HepG2 (cell line): ENCODE results near the gene PRCP. TPM values are rescaled to one million over a fixed set of nuclear protein-coding genes. Genes with fewer than 3 reads are reported as not detected.

Source experiments
- FOXO4 ChIP-seq: sonication (generic); formaldehyde crosslinking; conservative IDR thresholded peaks from 2 replicates; pipeline ENCODE4 v1.8.1; 2023; ENCODE audit warnings: missing genetic modification reagents
- HNF4G ChIP-seq, 2 experiments: sonication (generic) in 1 of 2; formaldehyde crosslinking in 1 of 2; IDR thresholded peaks; 2 replicates each; pipeline versions ENCODE4 v1.4.0 to v1.6.1; 2011 to 2020; ENCODE audit warnings: borderline replicate concordance in 2 of 2, low read depth in 2 of 2, mild to moderate bottlenecking in 2 of 2, low read length in 1 of 2, missing genetic modification reagents in 1 of 2, moderate library complexity in 1 of 2
- HNRNPK ChIP-seq: fragments of 200-400 bp; formaldehyde crosslinking; IDR thresholded peaks from 2 replicates; pipeline ENCODE4 v1.6.1; 2018; ENCODE audit warnings: low read length, low read depth, moderate library complexity, mild to moderate bottlenecking; ENCODE audit not compliant: poor library complexity, severe bottlenecking
- IRF1 ChIP-seq: sonication (generic); formaldehyde crosslinking; IDR thresholded peaks from 2 replicates; pipeline ENCODE4 v1.4.0; 2020; ENCODE audit warnings: low read depth, mild to moderate bottlenecking, missing genetic modification reagents
- KLF11 ChIP-seq: IDR thresholded peaks from 2 replicates; pipeline ENCODE4 v1.6.1; 2016; ENCODE audit warnings: missing compliant biosample characterization
- LCORL ChIP-seq, 2 experiments: fragments of 450-650 bp in 1 of 2; sonication (generic) in 1 of 2; formaldehyde crosslinking in 1 of 2; IDR thresholded peaks; 2 replicates each; pipeline versions ENCODE4 v1.5.0 to v1.6.1; 2017 to 2020; ENCODE audit warnings: antibody characterized with exemption in 1 of 2, missing genetic modification reagents in 1 of 2
- MED8 ChIP-seq: sonication (generic); formaldehyde crosslinking; IDR thresholded peaks from 2 replicates; pipeline ENCODE4 v1.8.1; 2023; ENCODE audit warnings: mild to moderate bottlenecking, missing genetic modification reagents; ENCODE audit not compliant: insufficient replicate concordance
- MLLT10 ChIP-seq: sonication (generic); formaldehyde crosslinking; IDR thresholded peaks from 2 replicates; pipeline ENCODE4 v1.4.0; 2020; ENCODE audit warnings: missing genetic modification reagents
- NCOR1 ChIP-seq: fragments of 200-600 bp; sonication (generic); IDR thresholded peaks from 2 replicates; pipeline ENCODE4 v1.7.0; 2017; ENCODE audit warnings: antibody characterized with exemption, low read length, borderline replicate concordance
- SAP130 ChIP-seq: IDR thresholded peaks from 2 replicates; pipeline ENCODE4 v1.6.1; 2016; ENCODE audit warnings: low read depth
- ZNF513 ChIP-seq: sonication (generic); formaldehyde crosslinking; conservative IDR thresholded peaks from 2 replicates; pipeline ENCODE4 v1.5.0; 2020; ENCODE audit warnings: missing genetic modification reagents
- ZSCAN22 ChIP-seq: sonication (generic); formaldehyde crosslinking; IDR thresholded peaks from 2 replicates; pipeline ENCODE4 v1.4.0; 2020; ENCODE audit warnings: mild to moderate bottlenecking, missing genetic modification reagents
- polyA plus RNA-seq, 8 experiments: library from polyadenylated mRNA; depleted of rRNA in 3 of 8; stranded (reverse) in 7 of 8; unstranded in 1 of 8; fragments of >200 nt; fragmentation: Illumina TruSeq in 4 of 8; extraction: Trizol in 4 of 8; gene quantifications; 2 replicates each; pipeline versions ENCODE4 v1.2.1 to v1.2.3, GENCODE V29; 2011 to 2016; ENCODE audit warnings: low read depth in 4 of 8, missing spikeins in 1 of 8, mixed read lengths in 1 of 8; ENCODE audit not compliant: insufficient read depth in 1 of 8
- total RNA-seq, 5 experiments: library from RNA; depleted of rRNA; stranded (reverse); fragments of >200 nt; fragmentation: Illumina TruSeq; extraction: Trizol; gene quantifications; 2 replicates each; pipeline ENCODE4 v1.2.3, GENCODE V29; 2016; ENCODE audit warnings: low read depth in 1 of 5
- TF ChIP-seq, protein P1 (sequence below): sonication (generic); formaldehyde crosslinking; IDR thresholded peaks from 2 replicates; pipeline ENCODE4 v1.4.0; 2020; ENCODE audit warnings: missing genetic modification reagents
- TF ChIP-seq, protein P2 (sequence below): sonication (generic); formaldehyde crosslinking; conservative IDR thresholded peaks from 2 replicates; pipeline ENCODE4 v1.4.0; 2020; ENCODE audit warnings: mild to moderate bottlenecking, missing genetic modification reagents, moderate library complexity

The PRCP gene
- total and polyA plus RNA-seq, 2 of the 13 experiments (the other 11 are each of a cell fraction or from before 2014, with no cell fraction given): 84.2 to 105 TPM

- peak; percentile 77 for TF ChIP-seq HNF4G (IDR thresholded peaks at IDR 0.05; ENCODE audit: borderline replicate concordance, low read depth, low read length)
- TF ChIP-seq HNF4G (CRISPR knock-in tag; IDR thresholded peaks at IDR 0.05; ENCODE audit: borderline replicate concordance, low read depth): no peak; the same call in 1 of the 2 replicates
- TF ChIP-seq SAP130 (CRISPR knock-in tag): peak; percentile 36; the same call in 1 of the 2 replicates
- TF ChIP-seq NCOR1: 0 out of 2 replicates have a peak, but pooled peaks have one; percentile 30
- TF ChIP-seq KLF11 (CRISPR knock-in tag): no peak
- no peak for TF ChIP-seq ZNF513 (CRISPR knock-in tag)
- no peak for TF ChIP-seq MED8
- TF ChIP-seq ZSCAN22 (CRISPR knock-in tag): no peak
- no peak for TF ChIP-seq MLLT10 (CRISPR knock-in tag)
- no peak for TF ChIP-seq FOXO4 (CRISPR knock-in tag)
- no peak for TF ChIP-seq LCORL (IDR thresholded peaks at IDR 0.05)
- peak; percentile 47; the same call in 1 of the 2 replicates for TF ChIP-seq LCORL (CRISPR knock-in tag; IDR thresholded peaks at IDR 0.05)
- no peak for TF ChIP-seq IRF1 (CRISPR knock-in tag)
- TF ChIP-seq HNRNPK: no peak
- TF ChIP-seq, protein P1, sequence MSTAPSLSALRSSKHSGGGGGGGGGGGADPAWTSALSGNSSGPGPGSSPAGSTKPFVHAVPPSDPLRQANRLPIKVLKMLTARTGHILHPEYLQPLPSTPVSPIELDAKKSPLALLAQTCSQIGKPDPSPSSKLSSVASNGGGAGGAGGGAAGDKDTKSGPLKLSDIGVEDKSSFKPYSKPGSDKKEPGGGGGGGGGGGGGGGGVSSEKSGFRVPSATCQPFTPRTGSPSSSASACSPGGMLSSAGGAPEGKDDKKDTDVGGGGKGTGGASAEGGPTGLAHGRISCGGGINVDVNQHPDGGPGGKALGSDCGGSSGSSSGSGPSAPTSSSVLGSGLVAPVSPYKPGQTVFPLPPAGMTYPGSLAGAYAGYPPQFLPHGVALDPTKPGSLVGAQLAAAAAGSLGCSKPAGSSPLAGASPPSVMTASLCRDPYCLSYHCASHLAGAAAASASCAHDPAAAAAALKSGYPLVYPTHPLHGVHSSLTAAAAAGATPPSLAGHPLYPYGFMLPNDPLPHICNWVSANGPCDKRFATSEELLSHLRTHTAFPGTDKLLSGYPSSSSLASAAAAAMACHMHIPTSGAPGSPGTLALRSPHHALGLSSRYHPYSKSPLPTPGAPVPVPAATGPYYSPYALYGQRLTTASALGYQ (CRISPR knock-in tag): no peak
- TF ChIP-seq, protein P2, sequence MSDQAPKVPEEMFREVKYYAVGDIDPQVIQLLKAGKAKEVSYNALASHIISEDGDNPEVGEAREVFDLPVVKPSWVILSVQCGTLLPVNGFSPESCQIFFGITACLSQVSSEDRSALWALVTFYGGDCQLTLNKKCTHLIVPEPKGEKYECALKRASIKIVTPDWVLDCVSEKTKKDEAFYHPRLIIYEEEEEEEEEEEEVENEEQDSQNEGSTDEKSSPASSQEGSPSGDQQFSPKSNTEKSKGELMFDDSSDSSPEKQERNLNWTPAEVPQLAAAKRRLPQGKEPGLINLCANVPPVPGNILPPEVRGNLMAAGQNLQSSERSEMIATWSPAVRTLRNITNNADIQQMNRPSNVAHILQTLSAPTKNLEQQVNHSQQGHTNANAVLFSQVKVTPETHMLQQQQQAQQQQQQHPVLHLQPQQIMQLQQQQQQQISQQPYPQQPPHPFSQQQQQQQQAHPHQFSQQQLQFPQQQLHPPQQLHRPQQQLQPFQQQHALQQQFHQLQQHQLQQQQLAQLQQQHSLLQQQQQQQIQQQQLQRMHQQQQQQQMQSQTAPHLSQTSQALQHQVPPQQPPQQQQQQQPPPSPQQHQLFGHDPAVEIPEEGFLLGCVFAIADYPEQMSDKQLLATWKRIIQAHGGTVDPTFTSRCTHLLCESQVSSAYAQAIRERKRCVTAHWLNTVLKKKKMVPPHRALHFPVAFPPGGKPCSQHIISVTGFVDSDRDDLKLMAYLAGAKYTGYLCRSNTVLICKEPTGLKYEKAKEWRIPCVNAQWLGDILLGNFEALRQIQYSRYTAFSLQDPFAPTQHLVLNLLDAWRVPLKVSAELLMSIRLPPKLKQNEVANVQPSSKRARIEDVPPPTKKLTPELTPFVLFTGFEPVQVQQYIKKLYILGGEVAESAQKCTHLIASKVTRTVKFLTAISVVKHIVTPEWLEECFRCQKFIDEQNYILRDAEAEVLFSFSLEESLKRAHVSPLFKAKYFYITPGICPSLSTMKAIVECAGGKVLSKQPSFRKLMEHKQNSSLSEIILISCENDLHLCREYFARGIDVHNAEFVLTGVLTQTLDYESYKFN (CRISPR knock-in tag): peak; percentile 55
Measured at GRCh38 chr11:82945682-82946081, 45.5 kb upstream of the PRCP start (continued).
